NCI-H524 treated with DMSO at 0.1 percent for 48 hours (cell line): ENCODE measurements around the gene MDK.

Experiments used
- DNase-seq: peaks from one replicate; lab custom pipeline; 2025; lab: John Stamatoyannopoulos, UW

The MDK gene

GRCh38 chr11:46402957-46403902, 21.8 kb downstream of the MDK start:
- no peak for DNase-seq

DNA sequence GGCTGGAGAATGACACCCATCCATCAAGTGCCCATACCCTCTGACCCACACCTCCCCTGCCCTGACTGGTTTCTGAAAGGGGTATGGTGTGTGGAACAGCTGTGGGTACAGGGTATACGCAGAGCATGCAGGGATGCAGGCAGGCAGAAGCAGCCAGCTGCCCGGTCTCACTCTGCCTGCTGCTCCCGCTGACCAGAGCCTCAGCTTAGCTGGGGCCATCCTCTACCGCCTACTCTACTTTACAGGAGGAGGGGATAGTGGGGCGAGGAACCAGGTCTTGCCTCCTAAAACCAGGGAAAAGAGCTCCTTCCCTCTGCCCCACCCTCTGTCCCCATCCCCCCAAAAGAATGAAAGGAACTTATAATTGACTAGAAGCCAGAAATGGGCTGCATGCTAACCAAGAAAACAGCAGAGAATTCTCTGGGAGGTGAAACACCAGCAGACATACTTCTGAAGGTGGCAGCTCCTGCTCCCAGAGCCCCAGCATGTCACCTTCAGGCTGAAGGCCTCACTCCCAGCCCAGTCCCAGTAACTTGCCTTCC, 23.1 kb downstream of the MDK start:
- no peak for DNase-seq

DNA sequence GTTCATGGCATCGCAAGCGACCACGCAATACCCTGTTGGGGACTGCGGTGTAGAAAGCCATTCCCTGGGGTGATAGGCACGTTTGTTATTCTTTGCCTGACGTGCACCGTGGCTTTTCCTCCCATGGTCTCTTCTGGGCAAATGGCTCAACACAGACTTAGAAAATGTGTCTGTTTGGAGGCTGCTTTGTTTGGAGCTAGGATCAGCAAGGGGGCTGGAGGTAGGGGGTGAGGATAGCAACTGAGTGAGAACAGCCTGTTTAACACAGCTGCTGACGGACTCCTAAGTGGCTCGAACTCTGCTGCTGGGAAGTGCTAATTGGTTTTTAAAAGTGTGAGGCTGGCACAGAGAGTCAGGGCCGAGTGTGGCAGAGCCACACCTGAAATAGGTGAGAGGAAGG, 26.2 kb downstream of the MDK start:
- DNase-seq: no peak

GRCh38 chr11:46408407-46408986, 27.0 kb downstream of the MDK start:
- DNase-seq: no peak

- DNase-seq: peak; percentile 13
These were observed 28.6 kb downstream of the MDK start for GRCh38 chr11:46410021-46410420.

- no peak for DNase-seq
These were observed 32.4 kb downstream of the MDK start for GRCh38 chr11:46413760-46414465.

- no peak for DNase-seq
These were observed 33.0 kb downstream of the MDK start for GRCh38 chr11:46414466-46414796.

- no peak for DNase-seq
These were observed 33.4 kb downstream of the MDK start for GRCh38 chr11:46414879-46415278.

DNA sequence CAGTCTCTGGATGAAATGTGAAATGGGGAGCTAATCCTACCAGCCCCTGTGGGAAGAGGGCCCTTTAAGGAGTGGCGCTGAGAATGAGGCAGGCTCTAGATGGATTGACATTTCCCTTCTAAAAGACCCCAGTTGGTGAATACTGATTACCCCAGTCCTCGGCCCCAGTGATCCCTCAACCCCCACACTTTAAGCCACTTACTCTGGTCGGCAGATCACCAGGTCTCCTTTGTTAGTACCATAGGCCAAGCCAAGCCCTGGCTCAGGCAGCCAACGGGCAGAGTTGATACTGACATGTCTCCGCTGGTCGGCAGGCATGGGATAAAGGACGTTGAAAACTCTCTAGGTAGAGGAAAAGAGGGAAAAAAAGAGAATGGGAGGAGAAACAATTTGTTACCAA, 36.2 kb downstream of the MDK start:
- DNase-seq: no peak

DNA sequence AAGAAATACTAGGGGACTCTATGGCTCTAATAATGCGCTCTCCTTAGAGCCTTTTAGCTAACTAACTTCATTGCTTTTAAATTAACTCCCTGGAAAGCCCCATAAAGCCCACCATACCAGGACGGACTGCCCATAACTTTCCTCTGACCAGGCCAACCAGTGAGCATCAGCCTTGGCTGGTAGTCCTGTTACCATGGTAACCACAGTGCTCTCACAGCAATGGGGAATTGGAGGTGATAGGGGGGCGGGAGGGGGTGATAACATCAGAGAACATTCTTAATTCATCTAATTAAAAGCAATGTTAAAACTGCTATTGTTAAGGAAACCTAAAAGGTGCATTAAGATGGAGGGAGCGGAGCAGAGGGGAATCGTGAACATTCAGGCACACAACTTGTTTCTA, 37.3 kb downstream of the MDK start:
- DNase-seq: no peak

DNA sequence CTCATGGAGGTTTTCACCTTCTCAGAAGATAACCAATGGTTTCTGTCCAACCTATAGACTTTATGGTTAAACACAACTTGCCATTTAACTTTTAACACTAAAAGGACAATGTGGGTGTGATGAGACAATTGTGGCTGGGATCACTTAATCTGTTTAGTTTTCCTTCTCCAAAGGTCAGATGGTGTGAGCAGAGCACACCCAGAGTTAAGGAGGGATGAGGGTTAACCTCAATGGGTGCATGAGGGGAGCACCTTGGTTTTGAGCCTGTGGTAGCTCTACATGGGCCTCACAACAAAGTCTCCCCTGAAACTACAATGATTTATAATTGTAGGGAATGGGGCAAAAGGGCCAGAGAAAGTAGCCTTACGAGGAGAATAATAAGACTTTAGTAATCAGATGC, 39.0 kb downstream of the MDK start:
- no peak for DNase-seq

DNA sequence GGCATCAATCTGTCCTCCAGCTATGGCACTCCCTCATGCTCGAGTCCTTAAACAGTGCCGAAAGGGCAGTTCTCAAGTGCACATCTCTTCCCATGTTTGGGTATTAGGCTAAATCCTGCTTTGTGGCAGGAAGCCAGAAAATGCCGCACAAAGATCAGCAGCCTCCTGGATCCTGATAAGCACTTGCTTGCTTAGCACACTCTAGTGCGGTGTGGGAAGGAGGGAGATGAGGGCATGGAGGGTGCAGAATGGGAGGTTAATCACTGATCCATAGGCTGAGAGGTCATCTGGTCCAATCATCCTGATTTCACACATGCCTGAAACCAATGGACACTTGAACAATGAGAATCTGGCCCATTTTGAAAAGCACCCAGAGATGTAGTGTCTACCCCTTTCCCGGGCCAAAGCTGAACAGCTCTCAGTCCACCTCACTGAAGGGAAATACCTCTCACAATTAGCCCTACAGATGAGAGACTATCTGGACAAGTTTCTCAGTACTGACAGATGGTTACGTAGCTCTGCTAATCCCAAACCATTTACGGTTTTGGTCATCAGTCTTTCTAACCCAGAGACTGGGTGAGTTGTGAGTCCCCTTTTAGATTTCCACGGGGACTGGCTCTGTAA, 39.9 kb downstream of the MDK start:
- peak; percentile 73 for DNase-seq

GRCh38 chr11:46422588-46422987, 41.1 kb downstream of the MDK start:
- no peak for DNase-seq

DNA sequence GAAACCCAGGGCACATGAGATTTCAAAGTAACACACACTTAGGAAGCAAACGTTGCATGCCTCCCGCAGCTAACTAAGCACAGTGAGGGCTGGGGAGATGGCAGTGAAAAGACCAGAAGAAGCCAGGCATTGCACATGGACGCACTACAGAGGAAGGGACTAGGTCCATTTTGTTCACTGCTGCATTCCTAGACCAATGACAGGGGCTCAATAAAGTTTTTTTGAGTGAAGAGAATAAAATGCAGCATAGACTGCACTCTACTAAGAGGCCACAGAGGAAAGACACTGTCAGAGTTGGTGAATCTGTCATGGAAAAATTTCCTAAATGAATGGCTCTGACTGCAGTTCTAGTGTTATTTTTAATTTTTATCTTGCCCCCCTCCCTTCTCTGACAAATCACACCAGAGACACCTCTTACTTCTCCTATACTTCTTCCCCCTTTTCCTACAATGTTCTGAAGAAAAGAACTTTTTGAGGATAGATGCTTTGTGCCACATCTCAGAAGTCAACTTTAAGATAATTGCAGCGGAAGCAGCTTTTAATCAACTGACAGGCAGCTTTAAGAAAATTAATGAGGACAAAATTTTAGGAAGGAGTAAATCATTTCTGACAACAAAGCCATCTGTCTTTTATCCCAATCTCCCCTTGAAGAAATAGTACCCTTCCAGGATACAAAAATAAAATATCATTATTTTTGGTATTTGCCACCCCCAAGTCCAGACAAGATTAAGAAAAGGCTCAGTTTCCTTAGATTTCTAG, 44.9 kb downstream of the MDK start:
- DNase-seq: no peak

DNA sequence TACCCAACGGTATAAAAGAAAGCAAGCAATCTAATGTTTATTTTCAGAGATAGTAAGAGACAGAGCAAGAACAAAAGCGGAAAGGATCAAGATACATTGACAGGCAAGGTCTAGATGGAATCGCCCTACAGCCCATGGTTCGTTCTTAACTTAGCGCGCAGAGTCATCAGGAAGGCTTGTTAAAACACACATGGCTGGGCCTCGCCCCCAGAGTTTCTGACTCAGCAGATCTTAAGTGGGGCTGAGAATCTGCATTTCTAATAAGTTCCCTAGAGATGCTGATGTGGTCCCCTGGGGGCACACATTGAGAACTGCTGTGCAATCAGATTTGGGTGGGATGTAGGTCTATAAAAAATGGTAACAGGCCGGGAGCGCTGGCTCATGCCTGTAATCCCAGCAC, 45.9 kb downstream of the MDK start:
- DNase-seq: no peak

GRCh38 chr11:46429717-46430116, 48.2 kb downstream of the MDK start:
- no peak for DNase-seq

DNA sequence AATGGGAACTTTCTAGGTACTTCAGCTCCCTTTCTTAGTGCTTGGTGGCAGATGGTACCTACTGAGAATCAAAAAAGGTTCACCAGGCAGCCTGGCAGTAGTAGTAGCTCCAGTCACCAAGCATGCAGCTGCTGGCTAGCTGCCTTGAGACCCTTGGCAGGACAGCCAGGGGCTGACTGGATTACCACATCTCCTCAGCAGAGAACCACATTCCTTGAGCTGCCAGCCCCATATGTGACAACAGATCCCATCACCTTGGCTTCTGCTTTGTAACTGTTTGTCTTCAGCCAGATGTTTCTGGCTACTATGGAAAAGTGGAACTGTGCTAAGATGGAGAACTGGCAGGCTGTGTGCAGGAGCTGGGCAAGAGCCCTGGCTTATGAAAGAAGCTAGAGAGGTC, 49.7 kb downstream of the MDK start:
- no peak for DNase-seq
